LNCaP clone FGC (cell line): Measurements from ENCODE around the gene USP10.
"Not testable (repeated sequence)": the region's sequence is repeated elsewhere in the genome, so short reads cannot be mapped to it uniquely, and the experiment has no call there.

Source experiments
- DNase-seq: peaks from one replicate; pipeline ENCODE4 v3.0.0-alpha.2; 2011; ENCODE audit warnings: low read depth
- H3K4me3 ChIP-seq: 2 replicates; pipeline ENCODE4 v1.5.1; 2011; ENCODE audit warnings: mild to moderate bottlenecking, low read depth, low read length, control low read depth
- TF ChIP-seq, protein P1 (sequence below): IDR thresholded peaks from 2 replicates; pipeline ENCODE4 v1.5.1; 2012; ENCODE audit warnings: mild to moderate bottlenecking; ENCODE audit not compliant: control insufficient read depth, insufficient read depth; ENCODE audit errors: extremely low read depth

The USP10 gene

GRCh38 chr16:84740596-84741116 lies 40.9 kb downstream of the USP10 start:
- no peak for DNase-seq
- TF ChIP-seq, protein P1, sequence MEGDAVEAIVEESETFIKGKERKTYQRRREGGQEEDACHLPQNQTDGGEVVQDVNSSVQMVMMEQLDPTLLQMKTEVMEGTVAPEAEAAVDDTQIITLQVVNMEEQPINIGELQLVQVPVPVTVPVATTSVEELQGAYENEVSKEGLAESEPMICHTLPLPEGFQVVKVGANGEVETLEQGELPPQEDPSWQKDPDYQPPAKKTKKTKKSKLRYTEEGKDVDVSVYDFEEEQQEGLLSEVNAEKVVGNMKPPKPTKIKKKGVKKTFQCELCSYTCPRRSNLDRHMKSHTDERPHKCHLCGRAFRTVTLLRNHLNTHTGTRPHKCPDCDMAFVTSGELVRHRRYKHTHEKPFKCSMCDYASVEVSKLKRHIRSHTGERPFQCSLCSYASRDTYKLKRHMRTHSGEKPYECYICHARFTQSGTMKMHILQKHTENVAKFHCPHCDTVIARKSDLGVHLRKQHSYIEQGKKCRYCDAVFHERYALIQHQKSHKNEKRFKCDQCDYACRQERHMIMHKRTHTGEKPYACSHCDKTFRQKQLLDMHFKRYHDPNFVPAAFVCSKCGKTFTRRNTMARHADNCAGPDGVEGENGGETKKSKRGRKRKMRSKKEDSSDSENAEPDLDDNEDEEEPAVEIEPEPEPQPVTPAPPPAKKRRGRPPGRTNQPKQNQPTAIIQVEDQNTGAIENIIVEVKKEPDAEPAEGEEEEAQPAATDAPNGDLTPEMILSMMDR, result no peak
- no peak overlapping the region for H3K4me3 ChIP-seq

DNA sequence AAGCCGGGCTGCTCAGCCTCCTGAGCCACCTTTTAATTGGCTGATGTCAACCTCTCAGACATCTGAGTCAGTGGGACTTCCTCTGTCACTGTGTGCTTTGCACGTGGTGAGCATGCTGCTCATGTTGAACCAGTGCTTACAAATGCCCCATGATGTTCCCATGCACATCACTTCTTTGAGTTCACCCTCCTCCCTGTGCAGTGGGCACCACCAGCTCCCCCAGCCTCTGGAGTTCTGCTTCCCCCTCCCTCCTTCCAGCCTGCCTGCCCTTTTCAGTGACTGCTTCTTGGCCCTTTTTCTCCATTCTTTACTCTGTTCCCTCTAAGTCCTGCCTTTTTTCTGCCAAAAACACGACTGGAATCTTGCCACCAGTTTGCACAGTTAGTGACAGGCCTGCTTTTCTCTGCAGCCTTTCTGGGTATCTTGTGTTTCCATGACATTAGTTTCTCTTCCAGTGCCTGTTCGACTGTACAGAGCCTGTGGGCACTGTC lies 41.6 kb downstream of the USP10 start:
- TF ChIP-seq, protein P1, result no peak
- no peak overlapping the region for H3K4me3 ChIP-seq
- no peak for DNase-seq

DNA sequence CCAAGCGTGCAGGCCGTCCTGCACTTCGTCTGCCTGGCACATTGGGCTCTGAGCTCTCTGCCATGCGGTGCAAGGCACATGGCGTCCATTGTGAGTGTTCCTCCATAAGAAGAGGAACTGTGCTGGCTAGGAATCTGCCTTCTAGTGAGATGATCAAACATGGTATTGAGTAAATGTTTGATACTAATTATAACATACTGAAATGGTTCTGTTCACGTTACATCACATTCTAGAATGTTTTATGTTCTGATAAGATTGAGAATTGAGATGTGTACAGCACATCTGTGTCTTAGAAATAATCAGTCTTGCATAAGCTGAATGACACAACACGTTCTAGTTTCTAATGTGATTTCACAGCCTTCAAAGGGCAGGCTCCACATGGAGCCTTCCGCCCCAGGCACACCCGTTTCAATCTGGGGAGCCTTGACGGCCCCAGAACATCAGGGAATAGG lies 42.9 kb downstream of the USP10 start:
- H3K4me3 ChIP-seq, result no peak overlapping the region
- TF ChIP-seq, protein P1, result no peak
- no peak for DNase-seq

GRCh38 chr16:84746231-84746630 lies 46.4 kb downstream of the USP10 start:
- H3K4me3 ChIP-seq, result no peak overlapping the region
- DNase-seq, result no peak
- TF ChIP-seq, protein P1, result no peak

GRCh38 chr16:84746875-84747274 lies 47.1 kb downstream of the USP10 start:
- TF ChIP-seq, protein P1, result peak; percentile 29; the same call in 1 of the 2 replicates
- no peak for DNase-seq
- H3K4me3 ChIP-seq, result no peak overlapping the region

GRCh38 chr16:84748247-84748646 lies 48.4 kb downstream of the USP10 start:
- H3K4me3 ChIP-seq, DNase-seq: not testable (repeated sequence)

DNA sequence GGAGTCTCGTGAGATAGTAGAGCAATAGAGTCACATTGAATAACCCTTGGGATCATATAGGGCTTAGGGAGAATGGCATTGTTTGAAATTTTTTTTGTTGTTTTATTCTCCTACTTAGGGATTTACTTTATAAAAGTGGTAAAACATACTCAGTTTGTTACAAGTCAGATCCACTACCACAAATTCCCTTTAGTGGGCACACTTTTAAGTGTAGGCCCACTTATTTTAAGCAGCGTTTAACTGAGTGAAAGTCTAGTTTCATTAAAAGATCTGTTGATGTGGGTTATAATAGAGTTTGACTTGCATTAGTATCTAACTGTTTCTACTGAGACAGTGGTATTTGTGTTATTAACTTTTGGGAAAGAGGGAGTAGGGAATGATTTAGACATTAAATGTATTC lies 49.3 kb downstream of the USP10 start:
- H3K4me3 ChIP-seq, result no peak overlapping the region
- TF ChIP-seq, protein P1, result no peak
- DNase-seq, result no peak

GRCh38 chr16:84749815-84750214 lies 50.0 kb downstream of the USP10 start:
- no peak for DNase-seq
- no peak overlapping the region for H3K4me3 ChIP-seq
- TF ChIP-seq, protein P1, result no peak
